Activated CD4-positive, alpha-beta T cell treated with anti-CD3 and anti-CD28 coated beads, Interleukin-2, amount 50 U/mL, for 48 hours (primary cell): Measurements from ENCODE around the gene GDA.
"Not testable (repeated sequence)": the region's sequence is repeated elsewhere in the genome, so short reads cannot be mapped to it uniquely, and the experiment has no call there.

Source experiments
- DNase-seq, 2 experiments: peaks; one replicate each; pipeline ENCODE4 v3.0.0-alpha.2; 2020

The GDA gene

GRCh38 chr9:72210522-72210921 is 61.3 kb downstream of the GDA start:
- DNase-seq: no peak

GRCh38 chr9:72211047-72211446 is 61.8 kb downstream of the GDA start:
- DNase-seq: no peak

GRCh38 chr9:72213906-72214305 is 64.7 kb downstream of the GDA start:
- DNase-seq: no peak

GRCh38 chr9:72217306-72217842 is 68.1 kb downstream of the GDA start:
- no peak for DNase-seq

GRCh38 chr9:72220589-72220988 is 71.3 kb downstream of the GDA start:
- no peak for DNase-seq

GRCh38 chr9:72226146-72226812 is 77.0 kb downstream of the GDA start:
- DNase-seq: no peak

- no peak for DNase-seq
Observed at GRCh38 chr9:72228282-72228681, 79.0 kb downstream of the GDA start.

GRCh38 chr9:72232778-72233177 is 83.5 kb downstream of the GDA start:
- DNase-seq: no peak

GRCh38 chr9:72247549-72247948 is 98.3 kb downstream of the GDA start:
- no peak for DNase-seq

- no peak for DNase-seq
Observed at GRCh38 chr9:72251589-72251988, 102.3 kb downstream of the GDA start.

GRCh38 chr9:72254901-72255545 is 105.8 kb downstream of the GDA start:
- DNase-seq: no peak

GRCh38 chr9:72255569-72255968 is 106.3 kb downstream of the GDA start:
- no peak for DNase-seq

GRCh38 chr9:72256931-72257330 is 107.7 kb downstream of the GDA start:
- no peak for DNase-seq

GRCh38 chr9:72257814-72258213 is 108.6 kb downstream of the GDA start:
- no peak for DNase-seq

- DNase-seq: no peak
Observed at GRCh38 chr9:72262063-72262462, 112.8 kb downstream of the GDA start.

GRCh38 chr9:72263572-72263971 is 114.3 kb downstream of the GDA start:
- DNase-seq: no peak

GRCh38 chr9:72268961-72269360 is 119.7 kb downstream of the GDA start:
- DNase-seq: no peak

- DNase-seq: not testable (repeated sequence)
Observed at GRCh38 chr9:72270359-72270758, 121.1 kb downstream of the GDA start.

GRCh38 chr9:72271613-72272478 is 122.6 kb downstream of the GDA start:
- DNase-seq: peak; percentile 46 to 56

GRCh38 chr9:72274441-72274840 is 125.2 kb downstream of the GDA start:
- DNase-seq: no peak

- no peak for DNase-seq
Observed at GRCh38 chr9:72274916-72275315, 125.7 kb downstream of the GDA start.

GRCh38 chr9:72276429-72276828 is 127.2 kb downstream of the GDA start:
- DNase-seq: no peak

- DNase-seq: no peak
Observed at GRCh38 chr9:72278959-72279358, 129.7 kb downstream of the GDA start.
